Type B pancreatic cell (in vitro differentiated cells): ENCODE data around the gene FARSA. TPM values are rescaled to one million over a fixed set of nuclear protein-coding genes. Genes with fewer than 3 reads are reported as not detected.
"Not testable (repeated sequence)": the region's sequence is repeated elsewhere in the genome, so short reads cannot be mapped to it uniquely, and the experiment has no call there.

Experiments
- DNase-seq: peaks from one replicate; pipeline ENCODE4 v3.0.0; 2021; ENCODE audit warnings: mixed read lengths; ENCODE audit not compliant: unreplicated experiment; ENCODE audit errors: extremely low spot score
- H3K27ac Mint-ChIP-seq: 2 replicates; pipeline ENCODE4 v1.8.0; 2021; ENCODE audit warnings: mild to moderate bottlenecking, mixed read lengths
- H3K27me3 Mint-ChIP-seq: 2 replicates; pipeline ENCODE4 v1.8.0; 2021; ENCODE audit warnings: mixed read lengths
- H3K36me3 Mint-ChIP-seq: 2 replicates; pipeline ENCODE4 v1.8.0; 2021; ENCODE audit warnings: mixed read lengths
- H3K4me1 Mint-ChIP-seq: one replicate; pipeline ENCODE4 v1.8.0; 2021; ENCODE audit warnings: mixed read lengths; ENCODE audit not compliant: unreplicated experiment
- H3K4me3 Mint-ChIP-seq: 2 replicates; pipeline ENCODE4 v1.8.0; 2021; ENCODE audit warnings: mild to moderate bottlenecking, mixed read lengths
- H3K9me3 Mint-ChIP-seq: 2 replicates; pipeline ENCODE4 v1.8.0; 2021; ENCODE audit warnings: mixed read lengths
- total RNA-seq: library from RNA; stranded (reverse); gene quantifications from 2 replicates; pipeline ENCODE4 v1.2.1, GENCODE V29; 2021; ENCODE audit warnings: low replicate concordance
- TF ChIP-seq, protein P1 (sequence below): fragments of 200-600 bp; sonication (generic); conservative IDR thresholded peaks from 2 replicates; pipeline ENCODE4 v1.5.0; 2021; ENCODE audit warnings: antibody characterized with exemption, mild to moderate bottlenecking

The FARSA gene
- total RNA-seq, 1 donor from 2014 or later: 68.5 TPM

- no peak for DNase-seq
- Mint-ChIP-seq H3K4me1 (no peaks in the 10 kb centered on the region), H3K36me3 (peaks cover 14% of the 10 kb centered on the region), H3K27me3 (peaks cover 3% of the 10 kb centered on the region), H3K27ac (peak overlapping the region; percentile 99), H3K9me3 (no peaks in the 10 kb centered on the region), H3K4me3 (no peak overlapping the region)
- TF ChIP-seq, protein P1, sequence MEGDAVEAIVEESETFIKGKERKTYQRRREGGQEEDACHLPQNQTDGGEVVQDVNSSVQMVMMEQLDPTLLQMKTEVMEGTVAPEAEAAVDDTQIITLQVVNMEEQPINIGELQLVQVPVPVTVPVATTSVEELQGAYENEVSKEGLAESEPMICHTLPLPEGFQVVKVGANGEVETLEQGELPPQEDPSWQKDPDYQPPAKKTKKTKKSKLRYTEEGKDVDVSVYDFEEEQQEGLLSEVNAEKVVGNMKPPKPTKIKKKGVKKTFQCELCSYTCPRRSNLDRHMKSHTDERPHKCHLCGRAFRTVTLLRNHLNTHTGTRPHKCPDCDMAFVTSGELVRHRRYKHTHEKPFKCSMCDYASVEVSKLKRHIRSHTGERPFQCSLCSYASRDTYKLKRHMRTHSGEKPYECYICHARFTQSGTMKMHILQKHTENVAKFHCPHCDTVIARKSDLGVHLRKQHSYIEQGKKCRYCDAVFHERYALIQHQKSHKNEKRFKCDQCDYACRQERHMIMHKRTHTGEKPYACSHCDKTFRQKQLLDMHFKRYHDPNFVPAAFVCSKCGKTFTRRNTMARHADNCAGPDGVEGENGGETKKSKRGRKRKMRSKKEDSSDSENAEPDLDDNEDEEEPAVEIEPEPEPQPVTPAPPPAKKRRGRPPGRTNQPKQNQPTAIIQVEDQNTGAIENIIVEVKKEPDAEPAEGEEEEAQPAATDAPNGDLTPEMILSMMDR: no peak
These were observed 12.5 kb downstream of the FARSA start for GRCh38 chr19:12921047-12921446.

DNA sequence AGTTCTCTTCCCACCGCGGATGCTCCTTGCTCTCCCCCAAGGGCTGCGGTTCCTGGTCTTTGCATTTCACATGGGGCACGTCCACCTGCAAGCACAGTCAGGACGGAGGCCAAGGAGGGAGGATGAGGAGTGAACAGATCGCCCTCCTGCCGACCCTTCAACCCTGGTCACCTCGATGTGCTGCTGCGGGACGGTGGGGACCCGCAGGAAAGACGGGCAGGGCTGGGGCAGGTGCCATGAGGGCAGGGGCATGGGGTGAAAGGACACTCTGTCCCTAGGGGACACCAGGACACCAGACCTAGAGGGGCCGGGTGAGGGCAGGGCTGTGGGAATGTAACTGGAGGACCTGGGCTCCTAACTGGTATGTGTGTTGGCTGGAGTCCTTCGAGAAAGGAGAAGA is 15.3 kb downstream of the FARSA start:
- peaks cover 14% of the 10 kb centered on the region for H3K36me3 Mint-ChIP-seq
- H3K4me1 Mint-ChIP-seq: peaks cover 8% of the 10 kb centered on the region
- TF ChIP-seq, protein P1: no peak
- no peak overlapping the region for H3K4me3 Mint-ChIP-seq
- no peak for DNase-seq
- H3K27me3 Mint-ChIP-seq: peaks cover 3% of the 10 kb centered on the region
- no peaks in the 10 kb centered on the region for H3K9me3 Mint-ChIP-seq
- H3K27ac Mint-ChIP-seq: no peak overlapping the region

GRCh38 chr19:12915860-12916259 is 17.7 kb downstream of the FARSA start:
- H3K4me1 Mint-ChIP-seq: peaks cover 19% of the 10 kb centered on the region
- H3K4me3 Mint-ChIP-seq, H3K36me3 Mint-ChIP-seq, H3K9me3 Mint-ChIP-seq, H3K27ac Mint-ChIP-seq, DNase-seq, H3K27me3 Mint-ChIP-seq: not testable (repeated sequence)

GRCh38 chr19:12913851-12914690 is 19.4 kb downstream of the FARSA start:
- H3K27me3 Mint-ChIP-seq: no peaks in the 10 kb centered on the region
- DNase-seq: no peak
- TF ChIP-seq, protein P1: no peak
- no peak overlapping the region for H3K4me3 Mint-ChIP-seq
- H3K36me3 Mint-ChIP-seq: no peaks in the 10 kb centered on the region
- peak overlapping the region; percentile 86 for H3K27ac Mint-ChIP-seq
- H3K4me1 Mint-ChIP-seq: peaks cover 19% of the 10 kb centered on the region
- no peaks in the 10 kb centered on the region for H3K9me3 Mint-ChIP-seq

DNA sequence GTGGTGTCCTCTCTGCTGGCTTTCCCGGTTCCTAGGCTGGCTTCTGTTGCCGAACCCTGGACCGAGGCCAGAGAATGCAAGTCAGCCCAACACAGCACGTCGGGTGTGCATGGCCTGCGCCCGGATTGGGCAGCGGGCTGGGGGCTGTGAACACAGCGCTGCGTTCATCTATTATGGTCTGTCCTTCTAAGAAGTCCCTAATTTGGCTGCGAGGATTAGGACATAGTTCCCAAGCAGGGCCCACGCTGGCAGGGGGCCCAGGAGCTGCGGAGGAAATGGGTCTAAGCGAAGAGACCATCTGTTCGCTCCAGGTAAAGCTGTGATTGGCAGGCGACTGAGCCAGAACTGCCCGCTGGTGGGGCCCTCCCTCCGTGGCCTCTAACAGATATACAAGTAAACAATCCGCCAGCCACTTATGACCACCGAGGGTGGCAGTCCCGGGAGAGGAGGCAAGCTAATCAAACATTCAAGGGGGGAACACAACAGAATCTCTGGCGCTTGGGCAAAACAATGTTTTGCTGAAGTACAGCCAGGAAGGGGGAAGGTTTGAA is 20.4 kb downstream of the FARSA start:
- no peak for DNase-seq
- Mint-ChIP-seq H3K4me1 (peaks cover 19% of the 10 kb centered on the region), H3K27ac (peak overlapping the region; percentile 86), H3K4me3 (peak overlapping the region; percentile 75), H3K27me3 (no peaks in the 10 kb centered on the region), H3K9me3 (no peaks in the 10 kb centered on the region), H3K36me3 (no peaks in the 10 kb centered on the region)
- TF ChIP-seq, protein P1: no peak

DNA sequence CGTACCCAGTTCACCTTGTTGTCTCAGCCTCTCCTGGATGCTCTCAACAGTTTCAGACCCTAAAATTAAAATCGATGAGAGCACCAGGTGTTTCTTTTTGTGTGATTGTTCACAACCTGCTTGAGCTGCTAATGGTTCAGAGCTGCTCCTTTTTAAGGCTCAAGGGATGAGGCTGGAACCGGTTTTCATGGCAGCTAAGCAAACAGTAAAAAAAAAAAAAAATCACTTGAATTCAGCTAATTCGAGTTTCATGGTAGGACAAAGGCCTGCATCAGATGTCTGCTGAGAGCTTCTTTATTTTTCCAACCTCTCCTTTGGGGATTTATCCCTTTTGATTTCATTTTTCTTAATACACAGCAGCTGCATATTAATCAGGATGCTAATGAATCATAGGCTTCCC is 20.9 kb downstream of the FARSA start:
- Mint-ChIP-seq H3K9me3 (no peaks in the 10 kb centered on the region), H3K27ac (peak overlapping the region; percentile 86), H3K4me1 (peaks cover 19% of the 10 kb centered on the region), H3K36me3 (no peaks in the 10 kb centered on the region), H3K4me3 (peak overlapping the region; percentile 75), H3K27me3 (no peaks in the 10 kb centered on the region)
- DNase-seq: no peak
- TF ChIP-seq, protein P1: no peak
